Prostate gland (tissue), 2 donors: Measurements from ENCODE around the gene PCNX1. TPM values are rescaled to one million over a fixed set of nuclear protein-coding genes. Genes with fewer than 3 reads are reported as not detected.

ENCODE experiments used
- DNase-seq: peaks from one replicate; pipeline ENCODE4 v3.0.0-alpha.2; 2019; ENCODE audit warnings: low spot score
- H3K27ac ChIP-seq, 2 donors: fragments of 200-600 bp; sonication (generic); 2 replicates each; pipeline ENCODE4 v1.5.1; 2017 to 2019
- H3K27me3 ChIP-seq: fragments of 200-600 bp; sonication (generic); replicated peaks from 2 replicates; pipeline ENCODE4 v1.5.1; 2019; ENCODE audit not compliant: insufficient read depth
- H3K36me3 ChIP-seq, 2 donors: fragments of 200-600 bp; sonication (generic); 1 replicate in 1 of 2; 2 replicates in 1 of 2; pipeline versions ENCODE4 v1.5.1 to v1.8.1; 2017 to 2019
- H3K4me1 ChIP-seq: fragments of 200-600 bp; sonication (generic); replicated peaks from 2 replicates; pipeline ENCODE4 v1.5.1; 2019
- H3K4me3 ChIP-seq, 2 donors: fragments of 200-600 bp; sonication (generic); 2 replicates each; pipeline ENCODE4 v1.5.1; 2017 to 2019
- H3K9me3 ChIP-seq: fragments of 200-600 bp; sonication (generic); 2 replicates; pipeline ENCODE4 v1.5.1; 2017
- POLR2A ChIP-seq: fragments of 450-650 bp; IDR thresholded peaks from one replicate; pipeline ENCODE4 v1.6.1; 2016; ENCODE audit warnings: antibody characterized with exemption, mild to moderate bottlenecking
- POLR2AphosphoS5 ChIP-seq: sonication (generic); formaldehyde crosslinking; IDR thresholded peaks from one replicate; pipeline ENCODE4 v1.6.1; 2017; ENCODE audit warnings: antibody characterized with exemption
- WGBS: methylation state at CpG from one replicate; pipeline ENCODE4 v1.1.5; 2018; 5-methylcytosine and 5-hydroxymethylcytosine counted together
- intact Hi-C: fragments of 100-400 bp; cut with DNase I; formaldehyde crosslinking; loops from one replicate; pipeline ENCODE4 v1.14.2; 2022
- total RNA-seq, 2 donors: library from RNA; depleted of rRNA; stranded (reverse); fragments of >200 nt; gene quantifications; one replicate each; pipeline ENCODE4 v1.1.0, GENCODE V29; 2016
- TF ChIP-seq, protein P1 (sequence below), 4 experiments: fragments of 200-600 bp in 2 of 4; fragments of 450-650 bp in 2 of 4; sonication (generic) in 2 of 4; IDR thresholded peaks; 1 replicate in 3 of 4; 2 replicates in 1 of 4; pipeline ENCODE4 v1.5.1; 2016 to 2019; ENCODE audit warnings: antibody characterized with exemption in 4 of 4, mild to moderate bottlenecking in 2 of 4, moderate library complexity in 2 of 4

The PCNX1 gene
- total RNA-seq, 2 donors from 2014 or later, result 24.5 to 66.5 TPM

DNA sequence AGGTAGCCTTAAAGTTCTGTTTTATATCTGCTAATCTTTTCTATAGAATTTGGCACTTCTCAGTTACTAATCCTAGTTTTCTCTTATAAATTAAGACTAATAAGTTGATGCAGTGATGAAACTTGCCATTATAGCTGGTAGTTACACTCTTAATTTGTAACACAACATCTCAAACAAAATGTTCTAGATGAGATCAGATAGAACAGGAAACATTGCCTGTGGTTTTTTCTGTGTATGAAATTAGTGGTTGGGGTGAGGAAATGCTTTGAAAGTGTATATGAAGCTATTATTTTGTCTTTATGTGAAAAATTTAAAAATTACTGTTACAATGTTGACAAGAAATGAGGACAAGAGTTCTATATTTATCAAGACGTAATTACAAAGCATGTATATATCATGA, 91.9 kb downstream of the PCNX1 start:
- no peaks in the 10 kb centered on the region for H3K4me1 ChIP-seq
- H3K4me3 ChIP-seq, result no peak overlapping the region
- H3K27ac ChIP-seq, result no peak overlapping the region
- DNase-seq, result no peak
- no peaks in the 10 kb centered on the region for H3K9me3 ChIP-seq
- H3K27me3 ChIP-seq, result no peaks in the 10 kb centered on the region
- intact Hi-C loops, result no loop called here
- TF ChIP-seq POLR2A (no peak), POLR2AphosphoS5 (no peak)
- TF ChIP-seq, protein P1, sequence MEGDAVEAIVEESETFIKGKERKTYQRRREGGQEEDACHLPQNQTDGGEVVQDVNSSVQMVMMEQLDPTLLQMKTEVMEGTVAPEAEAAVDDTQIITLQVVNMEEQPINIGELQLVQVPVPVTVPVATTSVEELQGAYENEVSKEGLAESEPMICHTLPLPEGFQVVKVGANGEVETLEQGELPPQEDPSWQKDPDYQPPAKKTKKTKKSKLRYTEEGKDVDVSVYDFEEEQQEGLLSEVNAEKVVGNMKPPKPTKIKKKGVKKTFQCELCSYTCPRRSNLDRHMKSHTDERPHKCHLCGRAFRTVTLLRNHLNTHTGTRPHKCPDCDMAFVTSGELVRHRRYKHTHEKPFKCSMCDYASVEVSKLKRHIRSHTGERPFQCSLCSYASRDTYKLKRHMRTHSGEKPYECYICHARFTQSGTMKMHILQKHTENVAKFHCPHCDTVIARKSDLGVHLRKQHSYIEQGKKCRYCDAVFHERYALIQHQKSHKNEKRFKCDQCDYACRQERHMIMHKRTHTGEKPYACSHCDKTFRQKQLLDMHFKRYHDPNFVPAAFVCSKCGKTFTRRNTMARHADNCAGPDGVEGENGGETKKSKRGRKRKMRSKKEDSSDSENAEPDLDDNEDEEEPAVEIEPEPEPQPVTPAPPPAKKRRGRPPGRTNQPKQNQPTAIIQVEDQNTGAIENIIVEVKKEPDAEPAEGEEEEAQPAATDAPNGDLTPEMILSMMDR (IDR thresholded peaks at IDR 0.05), result no peak
- no peaks in the 10 kb centered on the region for H3K36me3 ChIP-seq
- WGBS, result 88% methylated on average over 1 of the region's 1 CpG

DNA sequence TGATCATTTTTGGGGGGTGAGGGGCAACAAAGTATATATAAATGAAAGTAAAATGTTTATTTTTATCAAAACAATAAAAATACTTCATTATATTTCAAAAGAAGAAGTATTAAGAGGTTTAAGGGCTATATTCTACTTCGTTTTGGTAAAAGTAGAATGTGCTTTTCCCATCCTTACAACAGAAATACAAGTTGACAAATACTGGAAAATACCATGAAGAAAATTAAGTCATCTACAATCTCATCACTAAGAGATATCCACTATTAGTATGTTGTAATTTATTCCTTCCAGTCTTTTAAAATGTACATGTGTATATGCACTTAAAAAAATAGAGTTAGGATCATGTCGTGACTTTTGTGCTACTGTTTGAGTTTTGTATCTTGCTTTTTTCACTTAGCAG, 92.8 kb downstream of the PCNX1 start:
- TF ChIP-seq POLR2A (no peak), POLR2AphosphoS5 (no peak)
- TF ChIP-seq, protein P1 (IDR thresholded peaks at IDR 0.05), result no peak
- 97% methylated on average over 2 of the region's 2 CpGs for WGBS
- Histone ChIP-seq H3K36me3 (no peaks in the 10 kb centered on the region), H3K27ac (no peak overlapping the region), H3K4me1 (no peaks in the 10 kb centered on the region), H3K27me3 (no peaks in the 10 kb centered on the region), H3K9me3 (no peaks in the 10 kb centered on the region), H3K4me3 (no peak overlapping the region)
- no peak for DNase-seq
- intact Hi-C loops, result no loop called here

DNA sequence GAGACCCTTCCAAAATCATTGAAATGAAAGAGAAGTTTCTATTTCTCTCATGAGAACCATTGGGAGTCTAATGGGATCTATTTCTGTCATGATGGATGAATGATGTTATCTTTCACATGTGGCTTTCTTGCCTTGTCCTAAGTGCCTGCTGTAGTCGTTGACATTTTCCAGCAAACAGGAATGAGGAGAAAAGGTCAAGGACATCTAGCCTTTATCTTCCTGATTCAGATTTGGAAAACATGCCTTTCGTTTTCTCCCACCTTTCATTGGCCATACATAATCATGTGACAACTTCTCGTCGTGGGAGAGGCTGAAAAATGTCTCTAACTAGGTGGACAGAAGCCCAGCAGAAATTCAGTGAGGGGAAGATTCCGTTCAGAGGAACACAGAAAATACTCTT, 94.5 kb downstream of the PCNX1 start:
- Histone ChIP-seq H3K4me3 (no peak overlapping the region), H3K27me3 (no peaks in the 10 kb centered on the region), H3K9me3 (no peaks in the 10 kb centered on the region), H3K36me3 (no peaks in the 10 kb centered on the region), H3K27ac (no peak overlapping the region), H3K4me1 (no peaks in the 10 kb centered on the region)
- 89% methylated on average over 5 of the region's 5 CpGs for WGBS
- TF ChIP-seq POLR2A (no peak), POLR2AphosphoS5 (no peak)
- TF ChIP-seq, protein P1 (IDR thresholded peaks at IDR 0.05), result no peak
- intact Hi-C loops, result no loop called here
- no peak for DNase-seq

DNA sequence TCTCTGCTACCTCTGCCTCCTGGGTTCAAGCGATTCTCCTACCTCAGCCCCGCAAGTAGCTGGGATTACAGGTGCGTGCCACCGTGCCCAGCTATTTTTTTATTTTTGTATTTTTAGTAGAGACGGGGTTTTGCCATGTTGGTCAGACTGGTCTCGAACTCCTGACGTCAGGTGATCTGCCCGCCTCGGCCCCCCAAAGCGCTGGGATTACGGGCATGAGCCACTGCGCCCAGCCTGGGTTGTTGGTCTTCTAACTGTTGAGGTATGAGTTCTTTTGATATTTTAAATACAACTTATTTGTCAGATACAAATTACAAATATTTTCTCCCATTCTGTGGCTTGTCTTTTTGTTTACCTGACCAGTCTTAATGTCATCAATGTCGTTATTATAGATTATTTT, 95.9 kb downstream of the PCNX1 start:
- Histone ChIP-seq H3K27me3 (no peaks in the 10 kb centered on the region), H3K36me3 (no peaks in the 10 kb centered on the region), H3K4me3 (no peak overlapping the region), H3K4me1 (no peaks in the 10 kb centered on the region), H3K27ac (no peak overlapping the region), H3K9me3 (no peaks in the 10 kb centered on the region)
- no peak for DNase-seq
- intact Hi-C loops, result no loop called here
- WGBS, result 98% methylated on average over 12 of the region's 13 CpGs
- TF ChIP-seq POLR2A (no peak), POLR2AphosphoS5 (no peak)
- TF ChIP-seq, protein P1 (IDR thresholded peaks at IDR 0.05), result no peak

DNA sequence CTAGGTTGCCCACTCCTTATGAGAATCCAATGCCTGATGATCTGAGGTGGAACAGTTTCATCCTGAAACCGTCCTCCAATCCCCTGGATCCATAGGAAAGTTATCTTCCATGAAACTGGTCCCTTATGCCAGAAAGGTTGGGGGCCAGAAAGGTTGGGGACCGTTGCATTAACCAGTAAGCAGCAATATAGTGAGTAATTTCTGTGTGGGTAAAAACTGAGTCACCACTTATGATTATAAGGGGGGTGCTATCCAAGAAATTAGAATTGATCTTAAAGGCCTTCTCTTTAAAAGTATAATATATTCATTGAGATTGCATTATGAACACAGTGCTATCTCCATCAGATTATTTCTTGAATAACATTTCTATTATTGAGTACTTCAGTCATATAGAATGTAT, 97.2 kb downstream of the PCNX1 start:
- Histone ChIP-seq H3K27ac (no peak overlapping the region), H3K4me1 (no peaks in the 10 kb centered on the region), H3K9me3 (no peaks in the 10 kb centered on the region), H3K36me3 (no peaks in the 10 kb centered on the region), H3K4me3 (no peak overlapping the region), H3K27me3 (no peaks in the 10 kb centered on the region)
- TF ChIP-seq, protein P1 (IDR thresholded peaks at IDR 0.05), result no peak
- TF ChIP-seq POLR2AphosphoS5 (no peak), POLR2A (no peak)
- 90% methylated on average over 2 of the region's 2 CpGs for WGBS
- no peak for DNase-seq
- intact Hi-C loops, result no loop called here
